Heart left ventricle (tissue), 13 donors: Measurements from ENCODE around the gene MANBA.

ENCODE experiments used
- POLR2A ChIP-seq, 2 donors: fragments of 450-650 bp; IDR thresholded peaks; one replicate each; pipeline ENCODE4 v1.6.1; 2017; ENCODE audit warnings: antibody characterized with exemption in 2 of 2, mild to moderate bottlenecking in 2 of 2, moderate library complexity in 2 of 2
- TF ChIP-seq, protein P1 (sequence below), 12 donors: fragments of 200-600 bp; sonication (generic) in 4 of 12; IDR thresholded peaks; one replicate each; pipeline versions ENCODE4 v1.5.0 to v1.8.0; 2018 to 2022; ENCODE audit warnings: antibody characterized with exemption in 12 of 12, mild to moderate bottlenecking in 5 of 12
- donor health status: ischemic (EF 13 %, LVEDD 7.1; RV severe dilation, severe dysfunction).
- donor health status: DM: no; HTN: yes; CAD: no.
- donor health status: DM: no; HTN: no; CAD: no.
- donor health status: ischemic (EF 25% LVEDD 6.9; RV normal size, moderate dysfunction).
- donor health status: ischemic (EF 25% LVEDD 5.7; RV mildly dilated, moderate dysfunction).
- donor health status: ischemic (EF 35%, LVEDD 5.7; RV mildly dilated, moderate dysfunction).
- donor health status: nonischemic (EF 11% LVEDD 7.7; RV severe dilation, severe dysfunction).
- donor health status: DM: yes; HTN: yes; CAD: no.
- donor health status: PGD.
- donor health status: ischemic (EF 29% LVEDD 5.4; RV normal size, mild dysfunction).
- donor health status: nonischemic (EF 23%, LVEDD 6.1; RV moderate dilation, normal function).

DNA sequence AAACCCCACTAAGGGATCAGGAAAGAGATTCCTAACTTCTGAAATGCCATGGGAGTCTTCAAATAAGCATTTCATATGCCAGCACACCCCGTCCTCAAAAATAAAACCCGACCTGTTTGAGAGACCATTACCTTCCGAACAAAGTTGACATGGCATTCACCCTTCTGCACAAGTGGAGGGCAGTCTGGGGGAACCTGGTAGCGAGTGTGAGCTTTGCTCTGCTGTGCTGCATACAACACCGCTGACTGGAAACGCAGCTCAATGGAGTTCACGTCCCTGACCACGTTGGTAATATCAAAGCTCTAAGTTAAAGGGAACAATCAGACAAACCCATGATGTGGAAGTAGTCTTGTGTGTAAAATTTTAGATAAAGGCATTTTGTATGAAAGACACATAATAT lies 38.0 kb downstream of the MANBA start:
- TF ChIP-seq, protein P1, sequence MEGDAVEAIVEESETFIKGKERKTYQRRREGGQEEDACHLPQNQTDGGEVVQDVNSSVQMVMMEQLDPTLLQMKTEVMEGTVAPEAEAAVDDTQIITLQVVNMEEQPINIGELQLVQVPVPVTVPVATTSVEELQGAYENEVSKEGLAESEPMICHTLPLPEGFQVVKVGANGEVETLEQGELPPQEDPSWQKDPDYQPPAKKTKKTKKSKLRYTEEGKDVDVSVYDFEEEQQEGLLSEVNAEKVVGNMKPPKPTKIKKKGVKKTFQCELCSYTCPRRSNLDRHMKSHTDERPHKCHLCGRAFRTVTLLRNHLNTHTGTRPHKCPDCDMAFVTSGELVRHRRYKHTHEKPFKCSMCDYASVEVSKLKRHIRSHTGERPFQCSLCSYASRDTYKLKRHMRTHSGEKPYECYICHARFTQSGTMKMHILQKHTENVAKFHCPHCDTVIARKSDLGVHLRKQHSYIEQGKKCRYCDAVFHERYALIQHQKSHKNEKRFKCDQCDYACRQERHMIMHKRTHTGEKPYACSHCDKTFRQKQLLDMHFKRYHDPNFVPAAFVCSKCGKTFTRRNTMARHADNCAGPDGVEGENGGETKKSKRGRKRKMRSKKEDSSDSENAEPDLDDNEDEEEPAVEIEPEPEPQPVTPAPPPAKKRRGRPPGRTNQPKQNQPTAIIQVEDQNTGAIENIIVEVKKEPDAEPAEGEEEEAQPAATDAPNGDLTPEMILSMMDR (IDR thresholded peaks at IDR 0.05), result no peak
- TF ChIP-seq POLR2A (IDR thresholded peaks at IDR 0.05), result no peak
